Hepatocyte (in vitro differentiated cells): ENCODE measurements around the gene PDGFRA. TPM values are rescaled to one million over a fixed set of nuclear protein-coding genes. Genes with fewer than 3 reads are reported as not detected.

ENCODE experiments used
- DNase-seq: peaks from one replicate; pipeline ENCODE4 v3.0.0-alpha.2; 2016; ENCODE audit warnings: low spot score
- H2AFZ ChIP-seq: fragments of 200-600 bp; sonication (generic); 2 replicates; pipeline ENCODE4 v1.6.0; 2016; ENCODE audit warnings: antibody characterized with exemption, mild to moderate bottlenecking
- H3K27ac ChIP-seq: fragments of 200-600 bp; sonication (generic); 2 replicates; pipeline ENCODE4 v1.5.1; 2016; ENCODE audit warnings: mild to moderate bottlenecking
- H3K27me3 ChIP-seq: fragments of 200-600 bp; sonication (generic); 2 replicates; pipeline ENCODE4 v1.6.1; 2016
- H3K36me3 ChIP-seq: fragments of 200-600 bp; sonication (generic); replicated peaks from 2 replicates; pipeline ENCODE4 v1.5.1; 2016; ENCODE audit warnings: low read depth; ENCODE audit not compliant: insufficient read depth
- H3K4me1 ChIP-seq: fragments of 200-600 bp; sonication (generic); 2 replicates; pipeline ENCODE4 v1.5.1; 2016; ENCODE audit warnings: mild to moderate bottlenecking, moderate library complexity; ENCODE audit not compliant: insufficient read depth
- H3K4me2 ChIP-seq: fragments of 200-600 bp; sonication (generic); 2 replicates; pipeline ENCODE4 v1.6.0; 2016
- H3K4me3 ChIP-seq: fragments of 200-600 bp; sonication (generic); 2 replicates; pipeline ENCODE4 v1.5.1; 2016; ENCODE audit warnings: mild to moderate bottlenecking
- H3K79me2 ChIP-seq: fragments of 200-600 bp; sonication (generic); 2 replicates; pipeline ENCODE4 v1.6.0; 2017; ENCODE audit warnings: mild to moderate bottlenecking
- H3K9me2 ChIP-seq: fragments of 200-600 bp; sonication (generic); replicated peaks from 2 replicates; pipeline ENCODE4 v1.6.0; 2017; ENCODE audit warnings: mild to moderate bottlenecking; ENCODE audit not compliant: insufficient read depth
- H3K9me3 ChIP-seq: fragments of 200-600 bp; sonication (generic); 2 replicates; pipeline ENCODE4 v1.5.1; 2016; ENCODE audit warnings: low read depth, mild to moderate bottlenecking
- H4K20me1 ChIP-seq: fragments of 200-600 bp; sonication (generic); 2 replicates; pipeline ENCODE4 v1.6.0; 2016; ENCODE audit warnings: mild to moderate bottlenecking; ENCODE audit not compliant: insufficient read depth, poor library complexity, severe bottlenecking
- EZH2 ChIP-seq: fragments of 200-600 bp; sonication (generic); IDR thresholded peaks from 2 replicates; pipeline ENCODE4 v1.6.1; 2016; ENCODE audit warnings: antibody characterized with exemption, mild to moderate bottlenecking, borderline replicate concordance
- EZH2phosphoT487 ChIP-seq: fragments of 200-600 bp; sonication (generic); IDR thresholded peaks from one replicate; pipeline ENCODE4 v1.6.1; 2018; ENCODE audit warnings: antibody characterized with exemption, mild to moderate bottlenecking, low read depth, moderate library complexity; ENCODE audit not compliant: unreplicated experiment, severe bottlenecking
- WGBS: methylation state at CpG from one replicate; pipeline ENCODE4 v1.1.6; 2016; ENCODE audit warnings: low lambda C conversion rate; ENCODE audit errors: missing lambda C conversion rate; 5-methylcytosine and 5-hydroxymethylcytosine counted together
- polyA plus RNA-seq: library from polyadenylated mRNA; unstranded; fragments of >200 nt; fragmentation: Nextera tagmentation; extraction: Ambion mirVana; gene quantifications from 2 replicates; pipeline ENCODE4 v1.2.1, GENCODE V29; 2016
- total RNA-seq: library from RNA; depleted of rRNA; stranded (reverse); fragments of >200 nt; gene quantifications from 2 replicates; pipeline ENCODE4 v1.2.3, GENCODE V29; 2014
- TF ChIP-seq, protein P1 (sequence below): fragments of 200-600 bp; sonication (generic); IDR thresholded peaks from 2 replicates; pipeline ENCODE4 v1.5.1; 2016; ENCODE audit warnings: antibody characterized with exemption, mild to moderate bottlenecking; ENCODE audit not compliant: poor library complexity

Gene PDGFRA
- total and polyA plus RNA-seq, 2 experiments from 2014 or later: 36.3 to 117 TPM

DNA sequence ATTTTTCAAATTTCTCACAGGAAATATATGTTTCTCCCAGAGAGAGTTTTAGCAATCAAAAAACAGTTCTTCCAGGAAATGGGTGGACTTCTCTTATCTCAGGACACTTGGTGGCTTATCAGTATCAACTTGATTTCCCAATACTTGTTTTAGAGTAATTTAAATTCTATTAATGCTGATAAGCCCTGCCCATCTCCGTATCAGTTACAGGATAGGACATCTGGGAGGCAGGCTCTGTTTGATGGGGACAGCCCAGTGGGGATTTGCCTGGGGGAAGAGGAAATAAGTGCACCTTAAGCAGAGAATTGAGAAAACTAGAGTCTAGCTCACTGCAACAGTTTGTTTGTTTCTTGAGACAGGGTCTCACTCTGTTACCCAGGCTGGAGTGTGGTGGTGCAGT lies 43.2 kb upstream of the PDGFRA start:
- no peaks in the 10 kb centered on the region for H4K20me1 ChIP-seq
- no peaks in the 10 kb centered on the region for H3K9me2 ChIP-seq
- 17% methylated on average over 1 of the region's 1 CpG for WGBS
- no peaks in the 10 kb centered on the region for H3K9me3 ChIP-seq
- no peak overlapping the region for H3K4me2 ChIP-seq
- no peaks in the 10 kb centered on the region for H3K36me3 ChIP-seq
- no peak overlapping the region for H2AFZ ChIP-seq
- TF ChIP-seq, protein P1, sequence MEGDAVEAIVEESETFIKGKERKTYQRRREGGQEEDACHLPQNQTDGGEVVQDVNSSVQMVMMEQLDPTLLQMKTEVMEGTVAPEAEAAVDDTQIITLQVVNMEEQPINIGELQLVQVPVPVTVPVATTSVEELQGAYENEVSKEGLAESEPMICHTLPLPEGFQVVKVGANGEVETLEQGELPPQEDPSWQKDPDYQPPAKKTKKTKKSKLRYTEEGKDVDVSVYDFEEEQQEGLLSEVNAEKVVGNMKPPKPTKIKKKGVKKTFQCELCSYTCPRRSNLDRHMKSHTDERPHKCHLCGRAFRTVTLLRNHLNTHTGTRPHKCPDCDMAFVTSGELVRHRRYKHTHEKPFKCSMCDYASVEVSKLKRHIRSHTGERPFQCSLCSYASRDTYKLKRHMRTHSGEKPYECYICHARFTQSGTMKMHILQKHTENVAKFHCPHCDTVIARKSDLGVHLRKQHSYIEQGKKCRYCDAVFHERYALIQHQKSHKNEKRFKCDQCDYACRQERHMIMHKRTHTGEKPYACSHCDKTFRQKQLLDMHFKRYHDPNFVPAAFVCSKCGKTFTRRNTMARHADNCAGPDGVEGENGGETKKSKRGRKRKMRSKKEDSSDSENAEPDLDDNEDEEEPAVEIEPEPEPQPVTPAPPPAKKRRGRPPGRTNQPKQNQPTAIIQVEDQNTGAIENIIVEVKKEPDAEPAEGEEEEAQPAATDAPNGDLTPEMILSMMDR: no peak
- TF ChIP-seq EZH2 (no peak), EZH2phosphoT487 (no peak)
- H3K79me2 ChIP-seq: no peaks in the 10 kb centered on the region
- no peaks in the 10 kb centered on the region for H3K27me3 ChIP-seq
- H3K27ac ChIP-seq: no peak overlapping the region
- no peak for DNase-seq
- no peak overlapping the region for H3K4me3 ChIP-seq
- no peaks in the 10 kb centered on the region for H3K4me1 ChIP-seq

DNA sequence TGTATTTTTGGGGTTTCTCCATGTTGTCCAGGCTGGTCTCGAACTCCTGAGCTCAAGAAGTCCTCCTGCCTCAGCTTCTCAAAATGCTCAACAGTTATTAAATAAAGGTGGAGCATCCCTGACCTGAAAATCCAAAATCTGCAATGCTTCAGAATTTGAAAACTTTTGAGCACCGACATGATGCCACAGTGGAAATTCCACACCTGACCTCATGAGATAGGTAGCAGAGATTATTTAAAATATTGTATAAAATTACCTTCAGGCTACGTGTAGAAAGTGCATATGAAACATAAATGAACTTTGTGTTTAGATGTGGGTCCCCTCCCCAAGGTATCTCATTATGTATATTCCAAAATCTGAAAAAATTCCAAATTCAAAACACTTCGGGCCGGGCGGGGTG lies 42.7 kb upstream of the PDGFRA start:
- H3K9me2 ChIP-seq: no peaks in the 10 kb centered on the region
- no peak overlapping the region for H3K27ac ChIP-seq
- H2AFZ ChIP-seq: no peak overlapping the region
- H4K20me1 ChIP-seq: no peaks in the 10 kb centered on the region
- H3K79me2 ChIP-seq: no peaks in the 10 kb centered on the region
- DNase-seq: no peak
- H3K9me3 ChIP-seq: no peaks in the 10 kb centered on the region
- no peak overlapping the region for H3K4me3 ChIP-seq
- no peaks in the 10 kb centered on the region for H3K36me3 ChIP-seq
- no peaks in the 10 kb centered on the region for H3K27me3 ChIP-seq
- no peak for TF ChIP-seq EZH2
- TF ChIP-seq EZH2phosphoT487: no peak
- TF ChIP-seq, protein P1: no peak
- 98% methylated on average over 6 of the region's 6 CpGs for WGBS
- no peak overlapping the region for H3K4me2 ChIP-seq
- H3K4me1 ChIP-seq: no peaks in the 10 kb centered on the region

DNA sequence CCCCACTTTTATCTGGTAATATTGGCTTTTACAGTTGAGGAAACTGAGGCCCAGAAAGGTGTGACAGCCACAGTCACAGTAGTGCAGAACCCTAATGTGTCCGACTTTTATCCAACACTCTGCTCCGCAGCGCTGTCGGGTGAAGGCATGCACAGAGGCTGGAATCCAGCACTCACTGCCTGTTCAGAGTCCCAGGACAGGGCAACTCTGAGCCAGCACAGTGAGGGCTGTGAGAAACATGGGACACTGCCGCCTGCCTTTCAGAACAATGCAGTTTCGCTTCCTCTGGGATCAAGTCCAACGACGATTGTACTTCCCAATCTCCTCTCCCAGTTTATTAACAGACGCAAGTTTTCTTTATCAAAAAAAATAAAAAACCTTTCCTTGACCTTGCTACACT lies 41.9 kb upstream of the PDGFRA start:
- no peaks in the 10 kb centered on the region for H3K4me1 ChIP-seq
- H3K79me2 ChIP-seq: no peaks in the 10 kb centered on the region
- no peaks in the 10 kb centered on the region for H3K27me3 ChIP-seq
- no peak for DNase-seq
- no peak overlapping the region for H3K4me3 ChIP-seq
- H2AFZ ChIP-seq: no peak overlapping the region
- H3K36me3 ChIP-seq: no peaks in the 10 kb centered on the region
- H4K20me1 ChIP-seq: no peaks in the 10 kb centered on the region
- TF ChIP-seq EZH2phosphoT487 (no peak), EZH2 (no peak)
- TF ChIP-seq, protein P1: no peak
- WGBS: 89% methylated on average over 9 of the region's 9 CpGs
- H3K27ac ChIP-seq: no peak overlapping the region
- no peaks in the 10 kb centered on the region for H3K9me2 ChIP-seq
- H3K4me2 ChIP-seq: no peak overlapping the region
- no peaks in the 10 kb centered on the region for H3K9me3 ChIP-seq

DNA sequence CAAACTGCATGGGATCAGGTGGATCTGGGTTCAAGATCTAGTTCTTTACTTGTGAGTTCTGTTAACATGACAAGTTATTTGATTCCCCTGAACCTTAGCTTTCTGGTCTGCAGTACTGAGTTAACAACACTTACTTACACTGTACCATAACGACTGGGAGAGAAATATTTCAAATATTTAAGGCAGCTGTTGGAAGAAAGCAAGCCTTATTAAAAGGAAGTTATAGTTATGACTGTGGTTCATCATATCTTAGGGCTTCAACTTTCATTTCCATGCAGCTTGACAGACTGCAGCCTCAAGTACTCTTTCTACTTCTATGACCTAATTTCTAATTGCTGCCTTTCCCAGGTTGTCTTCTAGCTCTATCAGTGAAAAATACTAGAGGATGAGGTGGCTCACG lies 40.0 kb upstream of the PDGFRA start:
- Histone ChIP-seq H3K4me2 (no peak overlapping the region), H3K36me3 (no peaks in the 10 kb centered on the region), H3K9me3 (no peaks in the 10 kb centered on the region), H3K4me3 (no peak overlapping the region), H3K9me2 (no peaks in the 10 kb centered on the region), H4K20me1 (no peaks in the 10 kb centered on the region), H3K27ac (no peak overlapping the region), H3K4me1 (no peaks in the 10 kb centered on the region), H3K79me2 (no peaks in the 10 kb centered on the region), H2AFZ (no peak overlapping the region), H3K27me3 (no peaks in the 10 kb centered on the region)
- WGBS: 46% methylated on average over 2 of the region's 2 CpGs
- TF ChIP-seq, protein P1: no peak
- TF ChIP-seq EZH2phosphoT487 (no peak), EZH2 (no peak)
- DNase-seq: no peak
